GM21717 (cell line): ENCODE measurements around the gene MYO3B.

Experiments used
- ATAC-seq: cut with Tn5 transposase; IDR thresholded peaks from one replicate; pipeline ENCODE4 v1.9.1; 2021; ENCODE audit warnings: mild to moderate bottlenecking, moderate library complexity; ENCODE audit not compliant: unreplicated experiment

MYO3B gene

GRCh38 chr2:170177950-170178781, at the start of gene MYO3B:
Gene MYO3B (plus strand): TSS chr2:170178147. CDS start chr2:170178288, 141 bp downstream.
- ATAC-seq: peak; percentile 46

- peak; percentile 60 for ATAC-seq
Measured at GRCh38 chr2:170139276-170139967, 38.5 kb upstream of the MYO3B start.

- ATAC-seq: no peak
Measured at GRCh38 chr2:170140561-170140960, 37.4 kb upstream of the MYO3B start.

GRCh38 chr2:170141865-170142264, 36.1 kb upstream of the MYO3B start:
- peak; percentile 41 for ATAC-seq

- ATAC-seq: no peak
Measured at GRCh38 chr2:170142502-170142901, 35.4 kb upstream of the MYO3B start.

GRCh38 chr2:170143045-170143717, 34.8 kb upstream of the MYO3B start:
- no peak for ATAC-seq

- ATAC-seq: no peak
Measured at GRCh38 chr2:170144761-170145160, 33.2 kb upstream of the MYO3B start.

- ATAC-seq: no peak
Measured at GRCh38 chr2:170145191-170145590, 32.8 kb upstream of the MYO3B start.

- ATAC-seq: no peak
Measured at GRCh38 chr2:170145675-170146432, 32.1 kb upstream of the MYO3B start.

GRCh38 chr2:170146784-170147183, 31.2 kb upstream of the MYO3B start:
- ATAC-seq: no peak

- no peak for ATAC-seq
Measured at GRCh38 chr2:170147576-170147975, 30.4 kb upstream of the MYO3B start.

- no peak for ATAC-seq
Measured at GRCh38 chr2:170148161-170148560, 29.8 kb upstream of the MYO3B start.

GRCh38 chr2:170152421-170152820, 25.5 kb upstream of the MYO3B start:
- ATAC-seq: no peak

GRCh38 chr2:170155022-170155722, 22.8 kb upstream of the MYO3B start:
- peak; percentile 42 for ATAC-seq

GRCh38 chr2:170155723-170156253, 22.2 kb upstream of the MYO3B start:
- no peak for ATAC-seq

GRCh38 chr2:170156592-170156991, 21.4 kb upstream of the MYO3B start:
- ATAC-seq: no peak

GRCh38 chr2:170157025-170157684, 20.8 kb upstream of the MYO3B start:
- no peak for ATAC-seq

GRCh38 chr2:170159060-170159459, 18.9 kb upstream of the MYO3B start:
- no peak for ATAC-seq

GRCh38 chr2:170161516-170162270, 16.3 kb upstream of the MYO3B start:
- no peak for ATAC-seq
